Measurements from ENCODE around the gene RABAC1. TPM values are rescaled to one million over a fixed set of nuclear protein-coding genes. Genes with fewer than 3 reads are reported as not detected.

Gene RABAC1
- total RNA-seq, 1 experiment from 2014 or later, result 69.1 TPM

GRCh38 chr19:41932720-41933332 lies 26.3 kb downstream of the RABAC1 start:
- TF ChIP-seq TCF7L2 (IDR thresholded peaks at IDR 0.05; ENCODE audit: low read depth, low read length) (no peak), POLR2AphosphoS5 (IDR thresholded peaks at IDR 0.05; ENCODE audit: low read depth, low read length) (no peak), CTCF (IDR thresholded peaks at IDR 0.05) (no peak), SIN3A (IDR thresholded peaks at IDR 0.05; ENCODE audit: borderline replicate concordance, insufficient read depth, low read depth, low read length) (no peak), REST (IDR thresholded peaks at IDR 0.05; ENCODE audit: insufficient read depth in 1 of 2, low read depth in 2 of 2, low read length in 1 of 2) (no peak)
- no peak overlapping the region for H3K4me3 ChIP-seq (ENCODE audit: low read depth in 2 of 2, low read length in 2 of 2)
- DNase-seq (ENCODE audit: low read depth, low spot score), result no peak
- in situ Hi-C loops (cut with HindIII; ENCODE audit: low pct_unique_long_range_greater_than_20kb, low sequenced_read_pairs), result no loop called here
- POLR2A ChIA-PET, result no interaction called here
- H3K9me3 ChIP-seq (ENCODE audit: control insufficient read depth, insufficient read depth, low read depth, low read length), result no peaks in the 10 kb centered on the region
- no peak overlapping the region for H3K27ac ChIP-seq (ENCODE audit: low read length)
- no peaks in the 10 kb centered on the region; the same call in 1 of the 2 replicates for H3K4me1 ChIP-seq (ENCODE audit: control insufficient read depth, insufficient read depth, low read length)
- intact Hi-C loops (cut with micrococcal nuclease; ENCODE audit: unreplicated experiment), result loop anchor here (10.0 kb wide), 1 partner anchor 48 kb away; the partner anchor contains the start of gene ARHGEF1
- CTCF ChIA-PET, result no interaction called here
- peaks cover 3% of the 10 kb centered on the region; the same call in 1 of the 2 replicates for H3K27me3 ChIP-seq (ENCODE audit: control insufficient read depth, insufficient read depth, low read length)
- BruUV-seq (replicated peaks), result no TSS peak
- H3K36me3 ChIP-seq (ENCODE audit: control insufficient read depth, insufficient read depth, low read length), result no peaks in the 10 kb centered on the region
- ATAC-seq, result no peak

- Histone ChIP-seq H3K9me3 (ENCODE audit: control insufficient read depth, insufficient read depth, low read depth, low read length) (no peaks in the 10 kb centered on the region), H3K4me3 (ENCODE audit: low read depth in 2 of 2, low read length in 2 of 2) (no peak overlapping the region), H3K27me3 (ENCODE audit: control insufficient read depth, insufficient read depth, low read length) (peaks cover 3% of the 10 kb centered on the region; the same call in 1 of the 2 replicates), H3K4me1 (ENCODE audit: control insufficient read depth, insufficient read depth, low read length) (no peaks in the 10 kb centered on the region; the same call in 1 of the 2 replicates), H3K27ac (ENCODE audit: low read length) (no peak overlapping the region), H3K36me3 (ENCODE audit: control insufficient read depth, insufficient read depth, low read length) (no peaks in the 10 kb centered on the region)
- CTCF ChIA-PET, result no interaction called here
- in situ Hi-C loops (cut with HindIII; ENCODE audit: low pct_unique_long_range_greater_than_20kb, low sequenced_read_pairs), result no loop called here
- intact Hi-C loops (cut with micrococcal nuclease; ENCODE audit: unreplicated experiment), result loop anchor here (10.0 kb wide), 1 partner anchor 47 kb away; the partner anchor contains the start of gene ARHGEF1
- TF ChIP-seq REST (IDR thresholded peaks at IDR 0.05; ENCODE audit: insufficient read depth in 1 of 2, low read depth in 2 of 2, low read length in 1 of 2) (no peak), TCF7L2 (IDR thresholded peaks at IDR 0.05; ENCODE audit: low read depth, low read length) (no peak), POLR2AphosphoS5 (IDR thresholded peaks at IDR 0.05; ENCODE audit: low read depth, low read length) (no peak)
- BruUV-seq (replicated peaks), result no TSS peak
- no peak for ATAC-seq
- POLR2A ChIA-PET, result no interaction called here
- DNase-seq (ENCODE audit: low read depth, low spot score), result no peak
These were observed 26.8 kb downstream of the RABAC1 start for GRCh38 chr19:41932259-41932719.
